ENCODE measurements around the gene TSPAN13. TPM values are rescaled to one million over a fixed set of nuclear protein-coding genes. Genes with fewer than 3 reads are reported as not detected.

Gene TSPAN13
- 32.8 and 40.7 TPM in 2 replicates for polyA plus RNA-seq (2011; rRNA removed)
- 8.2 and 8.7 TPM in 2 replicates for polyA plus RNA-seq (2012; cell fraction: cytosol; rRNA removed)
- 2.8 and 6.1 TPM in 2 replicates for polyA plus RNA-seq (2012; cell fraction: nucleus; rRNA removed)
- 8.4 to 9.6 TPM (median 9.1 TPM) in 3 replicates for polyA plus RNA-seq (2017; fragmentation: RNase III; extraction: RNeasy Plus Mini Kit Qiagen cat#74134 plus additional on column Dnase treatment)
- polyA minus RNA-seq (2011; rRNA and poly(A)+ RNA removed) = 8.3 and 12.8 TPM in 2 replicates

DNA sequence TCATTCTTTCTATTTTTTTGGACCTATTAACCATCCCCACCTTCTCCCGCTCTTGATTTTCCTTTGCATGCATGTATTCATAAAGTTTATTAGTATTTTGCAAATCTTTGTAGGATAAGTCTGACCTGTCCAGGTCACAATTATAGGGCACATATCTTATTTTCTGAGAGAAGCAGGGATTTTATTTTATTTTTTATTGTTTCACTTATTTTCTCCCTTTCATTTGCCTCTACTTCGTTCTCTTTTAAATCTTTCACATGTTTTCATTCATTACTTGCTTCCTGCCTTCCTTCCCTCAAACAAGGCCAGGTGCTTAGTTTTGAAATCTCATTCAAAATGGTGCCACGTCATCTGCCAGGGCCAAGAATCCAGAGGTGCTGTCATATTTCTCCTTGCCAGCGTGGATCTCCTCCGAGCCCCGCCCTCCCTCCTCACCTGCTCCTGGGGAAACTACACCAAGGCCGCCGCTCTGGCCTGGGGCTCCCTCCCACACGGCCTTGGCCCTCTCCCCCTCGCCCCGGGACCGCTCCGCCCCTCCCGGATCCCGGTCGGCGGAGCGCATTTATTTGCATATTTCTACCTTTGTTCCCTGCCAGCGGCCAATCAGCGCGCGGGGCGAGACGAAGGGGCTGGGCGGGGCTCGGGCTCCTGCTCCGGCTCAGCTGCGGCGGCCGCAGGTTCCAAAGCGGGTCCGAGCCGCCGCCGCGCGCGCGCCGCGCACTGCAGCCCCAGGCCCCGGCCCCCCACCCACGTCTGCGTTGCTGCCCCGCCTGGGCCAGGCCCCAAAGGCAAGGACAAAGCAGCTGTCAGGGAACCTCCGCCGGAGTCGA, at the start of gene TSPAN13:
Gene TSPAN13, plus strand, starts transcription at position 654 of the 830 bp plus-strand sequence. CDS start 213 bp downstream, outside the sequence.
- no peak for TF ChIP-seq MYC (IDR thresholded peaks at IDR 0.05; ENCODE audit: borderline replicate concordance, low read length)
- TF ChIP-seq ZFP36 (IDR thresholded peaks at IDR 0.05; ENCODE audit: borderline replicate concordance, partially characterized antibody) = no peak
- no peak for TF ChIP-seq E2F6 (IDR thresholded peaks at IDR 0.05; ENCODE audit: borderline replicate concordance, low read depth)
- TF ChIP-seq HOXA7 (CRISPR knock-in tag; IDR thresholded peaks at IDR 0.05) = 0 out of 2 replicates have a peak, but pooled peaks have one; percentile 41
- no peak for TF ChIP-seq SREBF2 (IDR thresholded peaks at IDR 0.05)
- no peak for TF ChIP-seq ATOH8 (CRISPR knock-in tag; IDR thresholded peaks at IDR 0.05; ENCODE audit: low read depth)
- no peak for TF ChIP-seq NFE2L2 (conservative IDR thresholded peaks at IDR 0.05; ENCODE audit: low read length)
- TF ChIP-seq, protein P1, sequence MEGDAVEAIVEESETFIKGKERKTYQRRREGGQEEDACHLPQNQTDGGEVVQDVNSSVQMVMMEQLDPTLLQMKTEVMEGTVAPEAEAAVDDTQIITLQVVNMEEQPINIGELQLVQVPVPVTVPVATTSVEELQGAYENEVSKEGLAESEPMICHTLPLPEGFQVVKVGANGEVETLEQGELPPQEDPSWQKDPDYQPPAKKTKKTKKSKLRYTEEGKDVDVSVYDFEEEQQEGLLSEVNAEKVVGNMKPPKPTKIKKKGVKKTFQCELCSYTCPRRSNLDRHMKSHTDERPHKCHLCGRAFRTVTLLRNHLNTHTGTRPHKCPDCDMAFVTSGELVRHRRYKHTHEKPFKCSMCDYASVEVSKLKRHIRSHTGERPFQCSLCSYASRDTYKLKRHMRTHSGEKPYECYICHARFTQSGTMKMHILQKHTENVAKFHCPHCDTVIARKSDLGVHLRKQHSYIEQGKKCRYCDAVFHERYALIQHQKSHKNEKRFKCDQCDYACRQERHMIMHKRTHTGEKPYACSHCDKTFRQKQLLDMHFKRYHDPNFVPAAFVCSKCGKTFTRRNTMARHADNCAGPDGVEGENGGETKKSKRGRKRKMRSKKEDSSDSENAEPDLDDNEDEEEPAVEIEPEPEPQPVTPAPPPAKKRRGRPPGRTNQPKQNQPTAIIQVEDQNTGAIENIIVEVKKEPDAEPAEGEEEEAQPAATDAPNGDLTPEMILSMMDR (IDR thresholded peaks at IDR 0.05) = no peak
- TF ChIP-seq FOXS1 (CRISPR knock-in tag; IDR thresholded peaks at IDR 0.05) = no peak
- TF ChIP-seq HES2 (IDR thresholded peaks at IDR 0.05) = no peak
- no peak for TF ChIP-seq HOXB13 (CRISPR knock-in tag; IDR thresholded peaks at IDR 0.05; ENCODE audit: low read depth)
- peak; percentile 33; the same call in 1 of the 2 replicates for TF ChIP-seq HOXB5 (CRISPR knock-in tag; IDR thresholded peaks at IDR 0.05)
- TF ChIP-seq, protein P2, sequence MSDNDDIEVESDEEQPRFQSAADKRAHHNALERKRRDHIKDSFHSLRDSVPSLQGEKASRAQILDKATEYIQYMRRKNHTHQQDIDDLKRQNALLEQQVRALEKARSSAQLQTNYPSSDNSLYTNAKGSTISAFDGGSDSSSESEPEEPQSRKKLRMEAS (IDR thresholded peaks at IDR 0.05) = peak; percentile 43; the same call in 1 of the 2 replicates
- no peak for TF ChIP-seq REST (IDR thresholded peaks at IDR 0.05)
- TF ChIP-seq CBX8 (IDR thresholded peaks at IDR 0.05) = no peak
- TF ChIP-seq ZC3H11A (IDR thresholded peaks at IDR 0.05) = no peak
- no peak for TF ChIP-seq EHMT2 (IDR thresholded peaks at IDR 0.05; ENCODE audit: low read depth)
- TF ChIP-seq POLR2A (IDR thresholded peaks at IDR 0.05; ENCODE audit: low read length) = peak; percentile 35
- TF ChIP-seq FOSB (CRISPR knock-in tag; IDR thresholded peaks at IDR 0.05) = no peak
- TF ChIP-seq GATA3 (IDR thresholded peaks at IDR 0.05; ENCODE audit: borderline replicate concordance) = no peak
- 0 out of 2 replicates have a peak, but pooled peaks have one; percentile 14 for TF ChIP-seq MAZ (IDR thresholded peaks at IDR 0.05; ENCODE audit: borderline replicate concordance, low read depth, low read length)
- no peak for TF ChIP-seq EP300 (IDR thresholded peaks at IDR 0.05)
- TF ChIP-seq RFX5 (IDR thresholded peaks at IDR 0.05) = no peak
- TF ChIP-seq, protein P3, sequence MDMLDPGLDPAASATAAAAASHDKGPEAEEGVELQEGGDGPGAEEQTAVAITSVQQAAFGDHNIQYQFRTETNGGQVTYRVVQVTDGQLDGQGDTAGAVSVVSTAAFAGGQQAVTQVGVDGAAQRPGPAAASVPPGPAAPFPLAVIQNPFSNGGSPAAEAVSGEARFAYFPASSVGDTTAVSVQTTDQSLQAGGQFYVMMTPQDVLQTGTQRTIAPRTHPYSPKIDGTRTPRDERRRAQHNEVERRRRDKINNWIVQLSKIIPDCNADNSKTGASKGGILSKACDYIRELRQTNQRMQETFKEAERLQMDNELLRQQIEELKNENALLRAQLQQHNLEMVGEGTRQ (IDR thresholded peaks at IDR 0.05) = no peak
- TF ChIP-seq ZNF302 (CRISPR knock-in tag; IDR thresholded peaks at IDR 0.05) = no peak
- peak within 1 kb of the TSS; percentile 87 for H3K4me3 ChIP-seq
- H3K9me3 ChIP-seq = no peaks in the 10 kb centered on the region
- peak within 1 kb of the TSS; percentile 91 for H3K4me2 ChIP-seq
- FAIRE-seq = no peak
- DNase-seq (ENCODE audit: low read depth in 1 of 2, low spot score in 1 of 2) = peak; percentile 86 to 87
- ATAC-seq = peak; percentile 98
- ChIA-PET CTCF (interaction anchor here (0.8 kb wide), 1 partner anchor 164 kb away, joined by 4 read pairs; no protein-coding TSS in a partner anchor), POLR2A (no interaction called here)
- 8% methylated on average over 13 of the region's 48 CpGs for WGBS (ENCODE audit: missing lambda C conversion rate)
- peaks cover 17% of the 10 kb centered on the region for H3K4me1 ChIP-seq
- H3K27ac ChIP-seq = peak within 1 kb of the TSS; percentile 68 to 78

Measured in A549 (cell line).